ENCODE results near the gene VILL.
A peak's percentile ranks its signal among the peaks of the same experiment; 100 is the strongest.

GRCh38 chr3:38001456-38002081, 11.0 kb downstream of the VILL start:
- TF ChIP-seq EZH2 (IDR thresholded peaks at IDR 0.05; ENCODE audit: low read depth, low read length, severe bottlenecking) (no peak), CTCF (IDR thresholded peaks at IDR 0.05; ENCODE audit: control extremely low read depth in 1 of 3, insufficient read depth in 1 of 3, low read depth in 1 of 3, low read length in 3 of 3) (peak in 2 of 3 experiments; percentile 59 to 73; a peak in 3 of 4 replicates), CBX8 (IDR thresholded peaks at IDR 0.05; ENCODE audit: borderline replicate concordance, low read depth, low read length) (no peak), TCF12 (IDR thresholded peaks at IDR 0.05; ENCODE audit: low read depth, low read length) (no peak), GABPA (IDR thresholded peaks at IDR 0.05; ENCODE audit: borderline replicate concordance, insufficient read depth, low read length) (no peak), RAD21 (IDR thresholded peaks at IDR 0.05 in 1 of 2, conservative IDR thresholded peaks at IDR 0.05 in 1 of 2; ENCODE audit: low read depth in 2 of 2, low read length in 2 of 2) (peak; percentile 25 to 36; a peak in 2 of 4 replicates), YY1 (IDR thresholded peaks at IDR 0.05; ENCODE audit: low read depth, low read length) (no peak), SRF (IDR thresholded peaks at IDR 0.05; ENCODE audit: low read depth, low read length) (no peak), SIN3A (conservative IDR thresholded peaks at IDR 0.05 in 1 of 2, IDR thresholded peaks at IDR 0.05 in 1 of 2; ENCODE audit: low read depth in 1 of 2, low read length in 2 of 2) (no peak)
